Epithelial cell of prostate (primary cell): Measurements from ENCODE around the gene AQP12A.
"Not testable (repeated sequence)": the region's sequence is repeated elsewhere in the genome, so short reads cannot be mapped to it uniquely, and the experiment has no call there.

ENCODE experiments used
- DNase-seq: peaks from one replicate; pipeline ENCODE4 v3.0.0-alpha.2; 2011; ENCODE audit warnings: low read depth, low spot score
- H3K27ac ChIP-seq: fragments of 450-650 bp; 2 replicates; pipeline ENCODE4 v1.5.1; 2017; ENCODE audit warnings: mild to moderate bottlenecking

The AQP12A gene

DNA sequence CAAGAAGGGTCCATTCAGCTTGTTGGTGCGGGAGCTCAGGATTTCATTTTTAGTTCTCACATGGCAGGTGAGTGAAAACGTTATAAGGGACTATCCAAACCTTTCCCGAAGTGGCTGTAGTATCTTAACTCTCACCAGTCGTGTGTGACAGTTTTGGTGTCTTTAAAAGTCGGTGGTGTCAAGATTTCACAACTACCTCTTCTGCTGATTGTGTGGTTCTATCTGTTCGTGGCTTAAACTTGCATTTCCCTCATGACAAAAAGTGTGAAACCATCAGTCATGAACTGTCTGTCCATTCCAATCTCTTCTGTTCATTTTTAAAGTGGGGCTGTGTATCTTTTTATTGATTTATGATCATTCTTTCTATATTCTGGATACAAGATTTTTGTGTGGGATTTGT is 5.2 kb upstream of the AQP12A start:
- H3K27ac ChIP-seq = no peak overlapping the region
- DNase-seq = no peak

DNA sequence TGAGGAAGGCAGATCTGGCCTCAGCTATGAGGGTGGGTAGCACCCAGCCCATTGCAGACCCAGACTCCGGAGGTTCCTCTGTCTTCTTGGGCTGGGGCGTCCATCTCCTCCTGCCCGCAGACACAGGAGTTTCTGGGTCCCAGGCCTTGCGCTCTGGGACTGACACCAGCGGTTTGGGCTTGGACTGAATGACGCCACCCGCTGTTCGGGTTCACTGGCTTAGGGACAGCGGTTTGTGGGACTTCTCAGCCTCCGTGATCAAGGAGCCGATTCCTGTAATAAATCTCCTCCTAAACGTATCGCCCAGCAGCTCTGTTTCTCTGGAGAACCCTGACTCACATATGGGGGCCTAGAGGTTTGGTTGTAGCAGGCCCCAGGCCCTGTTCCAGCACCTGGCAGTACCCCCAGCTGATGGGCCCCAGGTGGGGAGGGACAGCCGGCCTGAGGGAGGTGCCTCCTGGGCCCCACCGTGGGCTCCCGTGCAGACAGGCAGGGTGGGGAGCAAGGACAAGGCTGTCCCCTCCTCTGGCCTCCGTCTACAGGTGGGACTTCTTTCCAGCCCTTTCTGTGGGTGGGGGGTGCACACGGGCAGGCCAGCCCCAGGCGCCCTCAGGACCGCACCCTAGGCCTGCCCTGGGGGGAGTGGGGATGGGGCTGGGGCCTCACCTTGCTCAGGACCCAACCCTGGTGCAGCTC is 4.5 kb upstream of the AQP12A start:
- DNase-seq = no peak
- no peak overlapping the region for H3K27ac ChIP-seq

DNA sequence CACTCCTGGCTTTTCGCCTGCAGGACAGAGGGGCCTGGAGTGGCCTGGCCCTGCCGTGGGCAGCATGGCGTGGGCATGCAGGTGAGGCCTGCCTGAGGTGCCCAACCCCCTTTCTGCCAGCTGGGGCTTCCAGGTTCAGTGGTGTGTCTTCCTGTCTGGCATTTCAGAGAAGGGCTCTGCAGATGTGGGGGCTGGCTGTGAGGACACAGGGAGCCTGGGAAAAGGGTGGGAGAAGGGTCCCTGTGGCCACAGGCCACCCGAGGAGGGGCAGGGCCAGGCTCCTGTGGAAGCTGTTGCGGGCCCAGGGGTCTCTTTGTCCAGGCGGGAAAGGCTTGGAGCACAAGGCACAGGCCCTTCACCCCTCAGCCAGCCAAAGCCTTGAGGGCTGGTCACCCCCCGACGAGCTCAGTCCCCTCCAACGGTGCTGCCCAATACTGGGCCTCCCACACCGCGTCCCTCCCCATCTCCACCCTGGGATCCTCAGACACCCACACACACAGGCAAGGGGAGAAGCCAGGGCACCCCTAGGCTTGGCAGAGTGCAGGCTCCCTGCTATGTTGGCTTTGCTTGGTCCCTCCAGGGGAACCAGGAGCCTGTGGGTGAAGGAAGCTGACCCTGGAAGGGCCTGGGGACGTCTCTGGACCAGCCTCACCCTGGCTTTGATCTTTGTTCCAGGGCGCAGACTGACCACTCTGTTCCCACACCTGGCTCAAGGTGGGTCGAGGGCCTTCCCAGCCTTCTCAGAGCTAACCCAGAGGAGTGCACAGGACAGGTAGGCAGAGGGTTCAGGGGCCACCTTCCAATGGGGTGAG is 3.7 kb upstream of the AQP12A start:
- no peak for DNase-seq
- H3K27ac ChIP-seq = no peak overlapping the region

DNA sequence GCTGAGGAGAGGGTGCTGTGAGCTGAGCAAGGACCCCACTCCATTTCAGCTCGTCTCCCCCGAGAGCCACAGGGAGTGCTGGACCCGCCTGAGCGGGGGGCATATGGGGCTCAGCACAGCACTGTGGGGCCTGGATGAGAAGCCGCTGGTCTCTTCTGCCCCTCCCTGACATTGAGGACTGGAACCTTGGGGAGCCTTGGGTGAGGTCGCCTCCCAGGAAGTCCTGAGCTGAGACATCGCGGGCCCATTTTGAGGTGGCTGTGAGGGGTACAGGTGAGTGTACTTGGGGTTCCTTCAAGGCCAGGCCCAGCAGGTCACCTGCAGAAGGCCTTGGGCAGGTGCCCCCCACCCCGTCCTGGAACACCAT is 3.1 kb upstream of the AQP12A start:
- no peak for DNase-seq
- no peak overlapping the region for H3K27ac ChIP-seq

DNA sequence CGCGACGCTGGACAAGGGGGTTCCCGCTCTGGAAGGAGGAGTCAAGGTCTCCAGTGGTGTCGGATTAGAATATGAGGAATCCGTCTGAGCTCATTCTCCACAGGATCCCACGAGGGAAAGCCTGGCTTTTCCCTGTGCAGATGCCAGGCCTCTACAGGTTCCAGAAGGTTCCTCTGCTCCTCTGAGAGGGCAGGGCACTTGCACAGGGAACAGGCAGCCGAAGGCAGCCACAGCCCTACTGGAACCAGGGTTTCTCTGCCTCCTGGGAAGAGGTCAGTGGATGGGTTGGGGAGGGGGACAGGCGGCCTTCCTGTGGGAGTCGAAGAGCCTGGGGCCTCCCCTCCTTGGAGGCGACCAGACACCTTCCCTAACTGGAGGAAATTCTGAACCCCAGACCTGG is 1.7 kb upstream of the AQP12A start:
- H3K27ac ChIP-seq = no peak overlapping the region
- DNase-seq = no peak

DNA sequence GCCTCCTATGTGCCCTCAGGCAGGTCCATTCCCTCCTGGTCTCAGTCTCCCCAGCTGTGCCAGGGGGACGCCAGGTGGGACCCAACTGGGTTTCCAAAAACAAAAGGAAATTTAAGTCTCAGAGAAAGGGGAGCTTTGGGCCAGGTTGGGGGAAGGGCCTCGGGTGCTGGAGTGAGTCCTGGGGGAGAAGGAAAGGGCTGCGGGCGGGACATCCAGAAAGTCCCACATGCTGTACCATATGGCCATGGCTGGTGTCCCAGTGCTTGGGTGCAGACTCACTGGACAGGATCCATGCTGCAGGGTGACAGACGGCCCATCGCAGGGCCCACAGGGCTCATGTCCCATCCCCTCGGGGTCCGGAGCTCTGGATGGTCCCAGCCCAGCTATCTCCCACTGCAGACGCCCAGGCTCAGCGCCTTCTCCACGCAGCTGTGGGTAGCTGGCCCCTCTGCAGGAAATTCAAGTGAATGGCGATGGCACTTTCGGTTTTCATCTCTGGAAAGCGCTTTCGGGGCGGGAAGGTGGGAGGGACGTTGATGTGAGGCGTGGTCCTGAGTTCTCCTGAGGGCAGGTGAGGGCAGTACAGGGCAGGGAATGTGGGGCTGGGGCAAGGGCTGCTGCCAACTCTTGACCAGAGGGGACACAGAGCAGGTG is 1.1 kb upstream of the AQP12A start:
- DNase-seq, H3K27ac ChIP-seq: not testable (repeated sequence)

DNA sequence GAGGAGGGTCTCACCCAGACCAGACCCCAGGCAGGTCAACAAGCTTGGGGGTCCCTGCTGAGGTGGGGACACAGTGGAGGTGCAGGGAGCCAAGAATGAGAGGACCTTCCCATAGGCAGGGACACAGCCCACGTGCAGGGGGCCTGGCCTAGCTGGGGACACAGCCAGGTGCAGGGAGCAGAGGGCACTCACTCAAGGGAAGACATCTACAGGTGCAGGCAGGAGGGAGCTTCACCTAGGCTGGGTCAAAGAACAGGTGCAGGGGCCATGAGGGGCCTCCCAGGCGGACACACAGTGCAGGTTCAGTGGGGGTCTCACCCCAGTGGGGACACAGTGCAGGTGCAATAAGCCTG is 615 bp upstream of the AQP12A start:
- not testable (repeated sequence) for DNase-seq

DNA sequence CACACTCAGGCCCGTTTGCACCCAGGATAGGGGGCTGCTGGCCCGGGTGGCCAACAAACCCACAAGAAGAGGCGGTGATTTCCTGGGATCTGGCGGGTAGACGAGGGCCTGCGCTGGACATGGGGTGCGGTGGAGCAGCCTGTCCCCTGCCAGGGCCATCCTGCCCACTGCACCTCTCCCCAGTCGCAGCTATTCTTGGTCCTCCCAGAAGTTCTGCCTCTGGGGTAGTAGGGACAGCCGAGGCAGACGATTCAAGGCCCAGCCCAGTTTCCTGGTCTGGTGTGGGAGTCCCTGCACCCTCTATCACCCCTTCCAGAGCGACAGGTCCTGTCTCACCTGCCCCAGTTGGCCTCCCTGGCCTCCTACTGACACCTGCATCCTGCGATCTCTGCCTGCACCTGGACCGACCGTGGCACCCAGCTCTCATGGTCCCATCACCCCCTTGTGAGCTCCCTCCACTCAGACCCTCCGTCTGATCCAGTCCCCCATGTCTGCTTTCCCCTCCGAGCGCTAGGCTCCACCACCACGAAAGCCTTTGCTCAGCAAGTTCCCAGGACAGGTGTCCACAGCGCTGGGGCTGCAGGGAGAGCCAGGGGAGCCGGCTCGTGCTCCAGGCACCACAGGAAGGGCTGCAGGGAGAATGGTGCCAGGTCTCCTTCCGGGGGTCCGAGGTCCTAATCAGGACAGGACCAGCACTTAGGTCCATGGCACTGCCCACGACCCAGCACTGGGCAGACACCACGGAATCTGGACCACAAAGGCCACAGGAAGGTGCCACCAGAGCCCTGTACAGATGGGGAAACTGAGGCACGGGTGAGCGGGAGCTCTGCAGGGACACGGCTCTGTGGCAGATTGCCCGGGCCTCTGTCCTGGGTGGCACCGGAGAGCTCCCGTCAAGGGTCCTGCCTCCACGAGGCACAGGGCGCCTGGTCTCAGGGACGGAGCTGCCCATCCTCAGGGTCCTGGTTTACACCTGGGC is 1.2 kb downstream of the AQP12A start:
- DNase-seq, H3K27ac ChIP-seq: not testable (repeated sequence)

More for the DNA sequence above, 615 bp upstream of the AQP12A start:
- not testable (repeated sequence) for H3K27ac ChIP-seq

DNA sequence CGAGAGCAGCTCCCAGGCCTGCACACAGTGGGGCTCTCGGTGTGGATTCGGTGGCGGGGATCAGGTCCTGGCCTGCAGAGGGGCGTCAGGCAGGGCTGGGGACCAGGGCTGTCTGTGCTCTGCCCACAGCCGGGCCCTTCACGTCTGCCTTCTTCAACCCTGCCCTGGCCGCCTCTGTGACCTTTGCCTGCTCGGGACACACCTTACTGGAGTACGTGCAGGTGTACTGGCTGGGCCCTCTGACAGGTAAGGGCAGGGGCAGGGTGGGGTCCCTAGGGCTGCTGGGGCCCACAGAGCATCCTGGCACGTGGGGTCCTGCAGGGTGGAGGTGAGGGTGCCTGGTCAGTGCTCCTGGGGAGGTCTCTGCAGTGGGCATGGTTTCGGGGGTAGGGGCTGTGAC is 2.6 kb downstream of the AQP12A start:
- not testable (repeated sequence) for DNase-seq, H3K27ac ChIP-seq

DNA sequence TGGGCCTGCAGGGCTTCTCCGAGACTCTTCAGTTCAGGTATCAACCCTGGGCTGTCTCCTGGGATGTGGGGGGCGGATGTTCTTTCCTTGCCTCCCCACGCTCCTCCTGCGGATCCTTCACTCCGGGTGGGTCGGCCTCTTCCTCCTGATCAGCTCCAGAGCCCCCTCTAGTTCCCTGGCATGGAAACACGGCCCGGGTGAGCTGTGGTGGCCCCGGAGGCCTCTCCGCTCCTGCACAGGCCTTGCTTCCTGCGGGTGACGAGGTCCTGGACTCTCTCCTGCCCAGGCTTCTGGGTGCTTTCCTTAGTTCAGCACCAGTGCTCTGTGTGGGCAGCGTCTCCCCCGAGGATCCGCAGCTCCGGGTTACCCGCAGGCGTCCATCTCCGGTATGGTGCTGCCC is 3.9 kb downstream of the AQP12A start:
- not testable (repeated sequence) for H3K27ac ChIP-seq, DNase-seq

DNA sequence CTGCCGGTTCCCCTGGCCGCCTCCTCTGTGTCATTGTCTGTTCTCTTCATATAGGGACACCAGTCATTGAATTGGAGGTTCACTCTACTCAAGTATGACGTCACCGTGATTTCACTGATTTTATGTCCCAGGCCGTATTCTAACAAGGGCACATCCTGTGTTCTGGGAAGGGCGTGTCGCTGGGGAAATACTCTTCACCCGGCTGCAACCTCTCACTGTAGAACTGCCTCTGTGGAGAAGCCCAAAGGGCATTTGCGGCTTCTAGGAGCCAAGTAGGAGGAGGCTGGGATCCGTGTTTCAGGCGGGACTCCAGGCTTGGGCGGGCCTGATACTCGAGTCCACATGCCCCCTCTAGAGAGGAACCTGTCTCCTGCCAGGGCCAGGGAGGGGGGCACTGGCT is 4.8 kb downstream of the AQP12A start:
- H3K27ac ChIP-seq, DNase-seq: not testable (repeated sequence)

DNA sequence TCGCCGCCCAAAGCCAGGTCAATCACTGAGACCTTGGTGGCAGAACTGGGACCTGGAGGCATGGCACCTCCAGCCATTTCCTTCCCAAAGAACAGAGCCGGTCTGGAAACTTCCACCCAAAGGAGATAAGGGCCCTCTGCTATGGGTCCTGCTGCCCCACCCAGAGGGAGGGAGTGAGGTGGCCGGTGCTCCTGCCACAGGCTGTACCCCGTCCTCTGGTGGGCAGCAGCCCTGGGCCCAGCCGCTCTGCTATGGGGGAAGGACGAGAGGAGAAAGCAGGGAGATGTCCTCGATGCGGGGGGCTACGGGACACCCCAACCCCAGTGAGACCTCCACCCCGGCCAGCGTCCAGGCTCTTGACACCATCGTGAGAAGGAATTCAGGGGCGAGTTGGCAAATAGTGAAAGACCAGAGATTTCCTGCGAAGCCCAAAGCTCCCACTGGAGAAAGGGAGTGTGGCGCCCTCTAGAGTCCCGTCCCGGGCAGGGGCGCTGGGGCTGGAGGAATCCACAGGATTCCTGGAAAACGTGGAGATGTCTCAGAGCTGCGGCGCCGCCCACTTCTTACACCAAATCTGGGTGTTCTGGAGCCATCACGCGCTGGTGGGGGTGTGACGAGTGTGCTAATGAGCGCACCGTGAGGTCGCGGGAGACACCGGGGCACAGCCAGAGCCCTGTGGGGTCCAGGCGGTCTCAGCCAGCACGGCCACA is 7.3 kb downstream of the AQP12A start:
- DNase-seq, H3K27ac ChIP-seq: not testable (repeated sequence)

DNA sequence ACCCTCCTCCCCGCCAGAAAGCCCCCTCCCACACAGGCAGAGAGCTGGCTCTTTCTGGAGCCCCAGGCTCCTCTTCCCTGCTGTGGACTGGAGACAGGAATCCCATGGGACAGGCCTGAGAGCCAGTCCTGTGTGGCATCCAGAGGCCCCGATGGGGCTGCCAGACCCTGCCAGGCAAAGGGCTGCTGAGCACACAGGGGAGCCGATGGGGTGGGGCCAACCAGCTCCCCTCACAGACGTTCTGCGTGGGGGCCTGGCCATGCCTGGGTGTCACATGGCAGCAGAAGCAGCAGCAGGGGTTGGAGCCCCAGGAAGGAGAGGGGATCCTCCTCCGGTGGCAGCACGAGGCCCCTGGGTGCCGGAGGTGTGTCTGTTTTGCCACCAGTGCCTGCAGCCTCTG is 8.2 kb downstream of the AQP12A start:
- not testable (repeated sequence) for H3K27ac ChIP-seq, DNase-seq

DNA sequence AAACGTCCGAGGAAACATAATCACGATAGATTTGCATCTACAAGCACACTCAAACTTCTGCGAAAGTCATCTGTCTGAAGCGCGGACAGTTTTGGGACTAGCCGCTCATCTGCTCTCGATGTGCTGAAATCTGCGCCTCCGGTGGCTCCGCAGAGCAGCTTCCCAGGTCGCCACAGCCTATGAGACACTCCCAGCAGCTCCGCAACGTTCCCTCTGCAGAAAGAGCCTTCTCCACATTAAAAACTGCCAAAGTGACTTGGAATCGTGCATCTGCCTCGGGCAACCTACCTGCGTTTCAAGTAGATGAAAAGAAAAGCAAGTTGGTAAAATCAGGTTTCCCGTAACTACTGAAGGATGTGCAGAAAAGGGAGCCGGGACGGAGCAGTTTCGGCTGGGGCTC is 8.9 kb downstream of the AQP12A start:
- not testable (repeated sequence) for DNase-seq, H3K27ac ChIP-seq

DNA sequence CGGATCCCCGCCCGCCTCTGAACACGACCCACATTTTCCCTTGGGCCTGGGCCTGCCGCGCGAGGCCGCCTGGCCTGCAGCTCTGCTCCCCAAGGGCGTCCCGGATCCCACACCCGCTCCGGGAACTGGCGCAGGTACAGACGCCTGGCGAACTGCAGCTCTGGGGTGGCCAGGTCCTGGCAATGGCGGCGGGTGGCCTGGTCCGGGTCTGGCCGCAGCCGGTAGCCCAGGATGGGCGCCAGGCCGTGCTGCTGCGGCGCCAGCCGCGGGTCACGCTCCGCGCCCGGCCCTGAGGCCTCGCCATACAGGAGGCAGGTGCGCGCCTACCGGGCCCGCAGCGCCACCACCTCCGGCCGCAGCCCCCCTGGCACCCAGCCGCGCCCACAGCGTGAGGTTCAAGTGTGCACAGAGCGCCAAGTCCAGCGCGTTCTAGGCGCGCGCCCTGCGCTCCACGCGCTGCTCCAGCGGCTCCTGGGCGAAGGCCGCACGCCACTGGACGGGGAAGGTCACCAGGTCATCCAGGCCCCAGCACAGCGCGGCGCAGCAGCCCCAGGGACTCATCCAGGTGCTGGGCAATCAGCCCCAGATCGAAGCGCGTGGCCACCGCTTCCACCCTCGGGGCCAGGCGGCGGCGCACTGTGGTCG is 9.5 kb downstream of the AQP12A start:
- H3K27ac ChIP-seq = no peak overlapping the region
- DNase-seq = no peak

DNA sequence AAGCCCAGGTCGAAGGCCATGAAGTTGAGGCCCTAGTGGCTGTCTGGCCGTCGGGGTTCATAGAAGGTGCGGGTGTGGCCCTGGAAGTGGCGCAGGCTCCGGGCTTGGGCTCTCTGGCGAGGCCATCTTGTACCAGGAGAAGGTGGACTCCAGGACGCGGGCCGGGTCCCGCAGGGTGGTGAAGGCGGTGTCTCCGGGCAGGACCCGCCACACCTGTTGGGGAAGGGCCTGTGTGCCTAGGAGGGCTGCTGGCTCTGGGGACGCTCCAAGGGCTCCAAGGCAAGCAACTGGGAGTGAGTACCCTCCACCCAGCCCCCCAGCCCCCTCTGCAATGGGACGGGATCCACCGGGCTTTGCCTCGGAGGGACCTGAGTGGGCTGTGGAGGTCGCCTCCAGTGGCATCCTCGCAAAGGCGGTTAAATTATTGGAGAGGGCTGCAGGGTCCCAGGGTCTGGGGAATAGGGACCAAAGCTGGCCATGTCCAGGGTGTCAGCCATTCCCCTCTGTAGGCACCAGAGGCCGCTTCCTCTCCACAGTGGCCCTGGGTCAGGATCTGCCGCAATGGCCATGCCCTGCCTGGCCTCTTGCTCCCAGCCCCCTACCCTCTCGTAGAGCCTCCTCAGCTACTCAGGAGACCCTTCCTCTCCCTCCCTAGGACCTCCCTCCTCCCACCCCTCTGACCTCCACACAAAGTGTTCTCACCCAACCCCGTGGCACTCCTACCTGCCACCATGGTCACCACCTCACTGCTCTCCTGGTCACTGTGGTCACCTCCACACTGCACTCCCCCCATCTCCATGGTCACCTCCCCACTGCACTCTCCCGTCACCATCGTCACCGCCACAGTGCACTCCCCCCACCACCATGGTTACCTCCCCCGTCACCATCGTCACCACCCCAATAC is 10.3 kb downstream of the AQP12A start:
- H3K27ac ChIP-seq = no peak overlapping the region
- no peak for DNase-seq

DNA sequence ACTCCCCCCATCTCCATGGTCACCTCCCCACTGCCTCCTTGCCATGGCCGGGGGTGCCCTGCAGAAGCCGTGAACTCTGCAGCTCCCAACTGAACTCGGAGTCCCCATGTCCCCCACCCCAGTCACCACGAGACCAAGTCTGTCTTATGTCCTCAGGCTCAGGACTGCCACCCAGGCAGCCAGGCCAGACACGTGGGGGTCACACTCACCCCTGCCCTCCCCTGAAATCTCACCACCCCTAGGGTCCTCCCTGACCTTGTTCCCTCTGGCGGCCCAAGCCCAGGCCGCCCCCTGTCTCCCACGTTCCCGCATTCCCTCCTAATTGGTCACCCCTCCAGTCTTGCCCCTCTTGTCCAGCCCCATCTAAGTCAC is 11.0 kb downstream of the AQP12A start:
- DNase-seq = no peak
- no peak overlapping the region for H3K27ac ChIP-seq
